ENCODE results near the gene POTEF.
A peak's percentile ranks its signal among the peaks of the same experiment; 100 is the strongest.
"Not testable (repeated sequence)": the region's sequence is repeated elsewhere in the genome, so short reads cannot be mapped to it uniquely, and the experiment has no call there.

The POTEF gene

GRCh38 chr2:130152816-130153595 is 24.0 kb upstream of the POTEF start:
- no peak for DNase-seq

- not testable (repeated sequence) for DNase-seq
Observed at GRCh38 chr2:130152136-130152815, 23.3 kb upstream of the POTEF start.

- not testable (repeated sequence) for DNase-seq
Observed at GRCh38 chr2:130151145-130151512, 22.1 kb upstream of the POTEF start.

GRCh38 chr2:130150181-130151144 is 21.4 kb upstream of the POTEF start:
- DNase-seq, result no peak

GRCh38 chr2:130148515-130148914 is 19.5 kb upstream of the POTEF start:
- DNase-seq, result not testable (repeated sequence)

GRCh38 chr2:130145006-130145414 is 16.0 kb upstream of the POTEF start, which contains the start of gene CCDC74B:
TSS of gene CCDC74B (minus strand) at chr2:130145112. CDS start at chr2:130144996, 116 bp downstream.
- peak; percentile 37 to 41 for DNase-seq

GRCh38 chr2:130143266-130144039 is 14.4 kb upstream of the POTEF start:
- DNase-seq, result not testable (repeated sequence)

GRCh38 chr2:130142396-130143265 is 13.6 kb upstream of the POTEF start:
- not testable (repeated sequence) for DNase-seq

GRCh38 chr2:130141645-130142370 is 12.8 kb upstream of the POTEF start:
- DNase-seq, result not testable (repeated sequence)

GRCh38 chr2:130141002-130141401 is 12.0 kb upstream of the POTEF start:
- not testable (repeated sequence) for DNase-seq

- not testable (repeated sequence) for DNase-seq
Observed at GRCh38 chr2:130140516-130140915, 11.5 kb upstream of the POTEF start.

GRCh38 chr2:130139331-130140280 is 10.6 kb upstream of the POTEF start:
- DNase-seq, result not testable (repeated sequence)

- DNase-seq, result not testable (repeated sequence)
Observed at GRCh38 chr2:130138841-130139251, 9.8 kb upstream of the POTEF start.

GRCh38 chr2:130138326-130138725 is 9.3 kb upstream of the POTEF start:
- not testable (repeated sequence) for DNase-seq

- not testable (repeated sequence) for DNase-seq
Observed at GRCh38 chr2:130137118-130137517, 8.1 kb upstream of the POTEF start.

- not testable (repeated sequence) for DNase-seq
Observed at GRCh38 chr2:130136546-130136945, 7.5 kb upstream of the POTEF start.

- no peak for DNase-seq
Observed at GRCh38 chr2:130135692-130136541, 6.9 kb upstream of the POTEF start.

- not testable (repeated sequence) for DNase-seq
Observed at GRCh38 chr2:130128464-130128863, 558 bp downstream of the POTEF start.

Measured in stimulated activated CD4-positive, alpha-beta T cell treated with anti-CD3 and anti-CD28 coated beads, Interleukin-2, amount 100 ng/mL, for 48 hours (primary cell).